KMS-11 (cell line): Measurements from ENCODE around the gene CCDC148.
"Not testable (repeated sequence)": the region's sequence is repeated elsewhere in the genome, so short reads cannot be mapped to it uniquely, and the experiment has no call there.

ENCODE experiments used
- H2AFZ ChIP-seq: fragments of 200-600 bp; sonication (generic); 2 replicates; pipeline ENCODE4 v1.6.1; 2016; ENCODE audit warnings: antibody characterized with exemption, mixed run types, low read depth
- H3K27ac ChIP-seq: fragments of 200-600 bp; sonication (generic); 2 replicates; pipeline ENCODE4 v1.6.1; 2016; ENCODE audit warnings: mild to moderate bottlenecking, mixed run types
- H3K27me3 ChIP-seq: fragments of 200-600 bp; sonication (generic); 2 replicates; pipeline ENCODE4 v1.6.1; 2017; ENCODE audit warnings: mild to moderate bottlenecking, low read depth, mixed run types, moderate library complexity; ENCODE audit not compliant: insufficient read depth
- H3K36me3 ChIP-seq: fragments of 200-600 bp; sonication (generic); 2 replicates; pipeline ENCODE4 v1.6.1; 2017; ENCODE audit warnings: mild to moderate bottlenecking, mixed run types; ENCODE audit not compliant: insufficient read depth
- H3K4me1 ChIP-seq: fragments of 200-600 bp; sonication (generic); 2 replicates; pipeline ENCODE4 v1.6.1; 2016; ENCODE audit warnings: mild to moderate bottlenecking, low read depth, mixed run types; ENCODE audit not compliant: poor library complexity, severe bottlenecking
- H3K4me2 ChIP-seq: fragments of 200-600 bp; sonication (generic); 2 replicates; pipeline ENCODE4 v1.7.0; 2016; ENCODE audit warnings: mild to moderate bottlenecking, mixed run types
- H3K4me3 ChIP-seq: fragments of 200-600 bp; sonication (generic); IDR thresholded peaks from 2 replicates; pipeline ENCODE4 v1.6.1; 2017; ENCODE audit warnings: low read depth, low read length, mixed read lengths; ENCODE audit not compliant: insufficient read depth
- H3K79me2 ChIP-seq: fragments of 200-600 bp; sonication (generic); 2 replicates; pipeline ENCODE4 v1.6.1; 2016; ENCODE audit warnings: low read depth, mixed run types; ENCODE audit not compliant: insufficient read depth
- H3K9ac ChIP-seq: fragments of 200-600 bp; sonication (generic); 2 replicates; pipeline ENCODE4 v1.6.1; 2016; ENCODE audit warnings: mild to moderate bottlenecking, mixed run types
- H4K20me1 ChIP-seq: fragments of 200-600 bp; sonication (generic); 2 replicates; pipeline ENCODE4 v1.6.1; 2016; ENCODE audit warnings: mild to moderate bottlenecking, mixed run types; ENCODE audit not compliant: insufficient read depth
- TF ChIP-seq, protein P1 (sequence below): fragments of 200-600 bp; sonication (generic); conservative IDR thresholded peaks from 2 replicates; pipeline ENCODE4 v1.6.1; 2017; ENCODE audit warnings: low read depth, mild to moderate bottlenecking, antibody characterized with exemption, low read length, moderate library complexity, mixed read lengths

The CCDC148 gene

DNA sequence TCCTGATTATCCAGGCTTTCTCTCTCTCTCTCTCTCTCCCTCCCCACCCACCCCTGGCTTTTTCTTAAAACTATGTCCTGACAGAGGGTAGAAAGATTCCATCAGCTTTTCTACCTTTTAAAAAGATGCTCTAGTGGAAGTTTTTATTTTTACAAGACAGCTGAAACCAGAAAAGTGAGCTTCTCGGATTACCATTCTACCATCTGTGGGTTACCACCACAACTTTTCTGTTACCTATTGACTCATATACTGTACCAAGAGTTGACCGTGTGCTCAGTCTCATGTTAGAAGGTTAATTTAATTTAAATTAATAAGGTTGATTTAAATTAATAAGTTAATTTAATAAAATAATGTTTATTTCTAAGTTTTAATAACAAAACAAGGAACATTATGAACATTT, 217.3 kb downstream of the CCDC148 start:
- peaks cover 19% of the 10 kb centered on the region for H3K4me1 ChIP-seq
- H3K27me3 ChIP-seq: no peaks in the 10 kb centered on the region
- H3K9ac ChIP-seq: no peak overlapping the region
- peak overlapping the region; percentile 53 for H3K4me2 ChIP-seq
- H2AFZ ChIP-seq: no peak overlapping the region
- no peak overlapping the region for H3K4me3 ChIP-seq
- H4K20me1 ChIP-seq: no peaks in the 10 kb centered on the region
- no peaks in the 10 kb centered on the region for H3K79me2 ChIP-seq
- no peaks in the 10 kb centered on the region; the same call in 1 of the 2 replicates for H3K36me3 ChIP-seq
- TF ChIP-seq, protein P1, sequence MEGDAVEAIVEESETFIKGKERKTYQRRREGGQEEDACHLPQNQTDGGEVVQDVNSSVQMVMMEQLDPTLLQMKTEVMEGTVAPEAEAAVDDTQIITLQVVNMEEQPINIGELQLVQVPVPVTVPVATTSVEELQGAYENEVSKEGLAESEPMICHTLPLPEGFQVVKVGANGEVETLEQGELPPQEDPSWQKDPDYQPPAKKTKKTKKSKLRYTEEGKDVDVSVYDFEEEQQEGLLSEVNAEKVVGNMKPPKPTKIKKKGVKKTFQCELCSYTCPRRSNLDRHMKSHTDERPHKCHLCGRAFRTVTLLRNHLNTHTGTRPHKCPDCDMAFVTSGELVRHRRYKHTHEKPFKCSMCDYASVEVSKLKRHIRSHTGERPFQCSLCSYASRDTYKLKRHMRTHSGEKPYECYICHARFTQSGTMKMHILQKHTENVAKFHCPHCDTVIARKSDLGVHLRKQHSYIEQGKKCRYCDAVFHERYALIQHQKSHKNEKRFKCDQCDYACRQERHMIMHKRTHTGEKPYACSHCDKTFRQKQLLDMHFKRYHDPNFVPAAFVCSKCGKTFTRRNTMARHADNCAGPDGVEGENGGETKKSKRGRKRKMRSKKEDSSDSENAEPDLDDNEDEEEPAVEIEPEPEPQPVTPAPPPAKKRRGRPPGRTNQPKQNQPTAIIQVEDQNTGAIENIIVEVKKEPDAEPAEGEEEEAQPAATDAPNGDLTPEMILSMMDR: no peak
- H3K27ac ChIP-seq: no peak overlapping the region

DNA sequence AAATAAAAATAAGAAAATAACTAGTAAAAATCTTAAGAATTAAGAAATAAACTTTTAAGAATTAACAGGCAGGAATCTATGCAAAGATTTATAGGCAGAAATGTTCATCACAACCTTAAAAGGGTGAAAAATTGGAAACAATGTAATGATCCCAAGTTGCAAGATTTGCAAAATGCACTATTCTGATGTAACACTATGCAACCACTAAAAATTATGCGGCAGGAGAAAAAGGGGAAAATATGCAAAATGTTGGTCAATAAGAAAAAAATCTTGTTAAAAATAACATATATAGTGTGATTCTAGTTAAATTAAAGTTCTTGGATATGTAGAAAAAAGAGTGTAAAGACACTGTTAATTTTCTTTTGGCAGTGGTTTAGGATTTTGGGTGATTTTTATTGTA, 222.1 kb downstream of the CCDC148 start:
- Histone ChIP-seq H3K4me2 (no peak overlapping the region), H3K4me3 (no peak overlapping the region), H4K20me1 (no peaks in the 10 kb centered on the region), H3K27me3 (no peaks in the 10 kb centered on the region), H3K27ac (no peak overlapping the region), H3K4me1 (peaks cover 12% of the 10 kb centered on the region), H2AFZ (no peak overlapping the region), H3K36me3 (no peaks in the 10 kb centered on the region), H3K79me2 (no peaks in the 10 kb centered on the region), H3K9ac (no peak overlapping the region)
- TF ChIP-seq, protein P1: no peak

DNA sequence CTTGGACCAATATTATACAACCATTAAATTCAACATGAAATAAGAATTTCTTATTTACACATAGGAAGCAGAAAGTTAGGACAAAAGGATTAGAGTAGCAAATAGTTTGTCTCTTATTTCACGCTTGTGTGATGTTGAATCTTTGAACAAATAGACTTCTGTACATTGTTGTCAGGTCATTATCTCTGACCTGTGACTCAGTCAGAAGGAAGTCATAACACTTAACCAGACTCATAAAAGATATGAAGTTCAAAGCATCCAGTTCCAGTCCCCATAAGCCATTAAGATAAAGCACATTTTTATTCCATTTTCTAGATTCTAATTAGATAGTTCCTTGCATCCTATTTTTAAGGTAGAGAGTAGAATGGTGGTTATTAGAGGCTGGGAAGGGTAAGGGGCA, 224.1 kb downstream of the CCDC148 start:
- H3K27me3 ChIP-seq: no peaks in the 10 kb centered on the region
- H2AFZ ChIP-seq: no peak overlapping the region
- no peak overlapping the region for H3K4me3 ChIP-seq
- no peaks in the 10 kb centered on the region for H4K20me1 ChIP-seq
- no peaks in the 10 kb centered on the region for H3K36me3 ChIP-seq
- TF ChIP-seq, protein P1: no peak
- H3K4me2 ChIP-seq: no peak overlapping the region
- H3K4me1 ChIP-seq: no peaks in the 10 kb centered on the region
- no peaks in the 10 kb centered on the region for H3K79me2 ChIP-seq
- no peak overlapping the region for H3K9ac ChIP-seq
- no peak overlapping the region for H3K27ac ChIP-seq

DNA sequence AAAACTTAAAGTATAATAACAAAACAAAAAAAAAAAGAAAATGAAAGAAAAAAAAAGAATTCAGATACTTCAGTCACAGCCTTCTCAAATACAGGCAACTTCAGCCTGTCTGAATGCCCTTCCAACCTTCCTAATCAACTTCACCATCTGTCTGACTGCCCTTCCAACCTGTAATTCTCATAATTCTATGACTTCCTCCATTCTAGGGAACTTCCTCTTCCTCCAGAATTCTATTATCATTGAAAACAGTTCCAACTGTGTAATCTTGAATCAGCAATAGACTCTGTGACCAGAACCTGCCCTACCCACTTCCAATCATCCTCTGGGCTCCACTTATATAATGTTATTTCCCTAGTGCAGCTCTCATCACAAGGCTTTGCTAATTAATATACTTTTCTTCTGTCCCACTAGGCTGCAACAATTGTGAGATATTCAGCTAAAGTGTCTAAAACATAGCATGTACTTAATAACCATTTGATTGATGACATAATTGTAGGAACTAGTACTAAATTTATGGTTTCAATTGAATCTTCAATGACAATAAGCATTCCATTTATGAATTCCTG, 227.5 kb downstream of the CCDC148 start:
- H3K36me3 ChIP-seq: no peaks in the 10 kb centered on the region
- no peak overlapping the region for H2AFZ ChIP-seq
- no peaks in the 10 kb centered on the region for H3K27me3 ChIP-seq
- H3K4me2 ChIP-seq: no peak overlapping the region
- TF ChIP-seq, protein P1: no peak
- H4K20me1 ChIP-seq: no peaks in the 10 kb centered on the region
- H3K4me3 ChIP-seq: no peak overlapping the region
- no peaks in the 10 kb centered on the region for H3K4me1 ChIP-seq
- H3K9ac ChIP-seq: no peak overlapping the region
- no peak overlapping the region for H3K27ac ChIP-seq
- H3K79me2 ChIP-seq: no peaks in the 10 kb centered on the region

DNA sequence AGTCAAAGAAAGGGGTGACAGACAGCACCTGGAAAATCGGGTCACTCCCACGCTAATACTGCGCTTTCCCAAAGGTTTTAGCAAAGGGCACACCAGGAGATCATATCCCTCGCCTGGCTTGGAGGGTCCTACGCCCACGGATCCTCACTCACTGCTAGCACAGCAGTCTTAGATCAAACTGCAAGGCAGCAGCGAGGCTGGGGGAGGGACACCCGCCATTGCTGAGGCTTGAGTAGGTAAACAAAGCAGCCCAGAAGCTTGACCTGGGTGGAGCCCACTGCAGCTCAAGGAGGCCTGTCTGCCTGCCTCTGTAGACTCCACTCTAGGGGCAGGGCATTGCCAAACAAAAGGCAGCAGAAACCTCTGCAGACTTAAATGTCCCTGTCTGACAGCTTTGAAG, 233.5 kb downstream of the CCDC148 start:
- not testable (repeated sequence) for H2AFZ ChIP-seq, H3K4me1 ChIP-seq, H3K79me2 ChIP-seq, H3K36me3 ChIP-seq, H3K9ac ChIP-seq, H3K4me2 ChIP-seq, H3K4me3 ChIP-seq, H3K27me3 ChIP-seq, H4K20me1 ChIP-seq, H3K27ac ChIP-seq
